Retina (tissue), 1 donor: ENCODE measurements around the gene CTSW.
A peak's percentile ranks its signal among the peaks of the same experiment; 100 is the strongest.
"Not testable (repeated sequence)": the region's sequence is repeated elsewhere in the genome, so short reads cannot be mapped to it uniquely, and the experiment has no call there.

Experiments
- DNase-seq: peaks from one replicate; pipeline ENCODE4 v3.0.0-alpha.2; 2016

Gene CTSW

DNA sequence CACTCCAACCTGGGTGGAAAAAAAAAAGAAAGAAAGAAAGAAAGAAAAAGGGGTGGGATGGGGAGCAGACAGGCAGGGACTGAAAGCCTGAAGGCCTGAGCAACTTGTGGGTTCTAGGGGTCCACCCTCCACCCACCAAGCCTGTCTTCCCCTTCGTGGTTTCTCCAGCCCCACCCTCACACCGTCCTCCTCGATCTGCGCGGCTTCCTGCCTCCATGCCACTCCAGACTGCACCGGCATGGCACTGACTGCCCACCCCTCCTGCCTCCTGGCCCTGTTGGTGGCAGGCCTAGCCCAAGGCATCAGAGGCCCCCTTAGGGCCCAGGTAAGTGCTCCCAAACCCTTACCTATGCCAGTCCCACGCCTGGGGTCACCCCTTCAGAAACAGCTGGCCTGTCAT is at the start of gene CTSW:
CTSW (plus strand) TSS at position 221 of the 400 bp plus-strand sequence; CDS start at position 239, 18 bp downstream.
- no peak for DNase-seq

GRCh38 chr11:65832231-65832630 is 47.4 kb upstream of the CTSW start:
- DNase-seq, result not testable (repeated sequence)

GRCh38 chr11:65833297-65834030 is 46.2 kb upstream of the CTSW start, which contains the start of gene SNX32:
Gene SNX32 (plus strand): TSS chr11:65833963. CDS start chr11:65834066, 103 bp downstream.
- DNase-seq, result peak; percentile 99

DNA sequence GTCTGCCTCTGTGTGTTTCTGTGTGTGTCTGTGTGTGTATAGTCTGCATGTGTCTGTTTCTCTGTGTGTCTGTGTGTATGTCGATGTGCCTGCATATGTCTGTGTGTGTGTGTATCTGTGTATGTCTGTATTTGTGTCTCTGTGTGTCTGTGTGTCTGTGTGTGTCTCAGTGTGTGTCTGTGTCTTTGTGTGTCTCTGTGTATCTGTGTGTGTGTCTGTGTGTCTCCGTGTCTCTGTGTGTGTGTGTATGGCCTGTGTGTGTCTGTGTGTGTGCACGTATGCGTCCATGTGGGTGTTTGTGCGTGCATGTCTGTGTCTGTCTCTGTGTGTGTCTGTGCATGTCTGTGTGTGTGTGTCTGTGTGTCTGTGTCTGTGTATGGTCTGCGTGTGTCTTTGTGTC is 45.4 kb upstream of the CTSW start:
- DNase-seq, result no peak

DNA sequence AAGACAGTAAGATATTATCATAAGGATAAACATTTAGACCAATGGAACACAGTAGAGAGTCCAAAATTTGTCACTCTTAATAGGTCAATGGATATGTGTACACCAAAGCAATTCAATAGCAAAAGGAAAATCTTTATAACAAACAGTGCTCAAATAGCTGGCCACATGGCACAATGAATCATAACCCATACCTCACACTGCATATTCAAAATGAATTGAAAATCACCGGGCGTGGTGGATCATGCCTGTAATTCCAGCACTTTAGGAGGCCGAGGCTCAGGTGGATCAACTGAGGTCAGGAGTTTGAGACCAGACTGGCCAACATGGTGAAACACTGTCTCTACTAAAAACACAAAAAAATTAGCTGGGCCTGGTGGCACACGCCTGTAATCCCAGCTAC is 37.5 kb upstream of the CTSW start:
- DNase-seq, result no peak

DNA sequence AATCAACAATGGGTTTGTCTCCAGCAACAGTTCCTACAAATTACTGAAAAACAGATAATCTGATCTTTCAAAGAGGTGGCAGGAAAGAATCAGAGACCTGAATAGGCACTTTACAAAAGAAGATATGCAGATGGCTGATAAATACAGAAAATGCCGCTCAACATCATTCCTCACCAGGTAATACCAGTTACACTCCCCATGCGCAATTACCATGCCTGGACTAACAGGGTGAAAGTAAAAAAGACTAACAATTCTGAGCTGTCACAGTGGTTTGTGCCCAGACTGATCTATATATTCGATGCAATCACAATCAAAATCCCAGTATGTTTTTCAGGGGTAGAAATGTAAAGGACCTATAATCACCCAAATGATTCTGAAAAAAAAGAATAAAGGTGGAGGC is 35.8 kb upstream of the CTSW start:
- no peak for DNase-seq

- DNase-seq, result no peak
These were observed 35.3 kb upstream of the CTSW start for GRCh38 chr11:65844231-65844872.

DNA sequence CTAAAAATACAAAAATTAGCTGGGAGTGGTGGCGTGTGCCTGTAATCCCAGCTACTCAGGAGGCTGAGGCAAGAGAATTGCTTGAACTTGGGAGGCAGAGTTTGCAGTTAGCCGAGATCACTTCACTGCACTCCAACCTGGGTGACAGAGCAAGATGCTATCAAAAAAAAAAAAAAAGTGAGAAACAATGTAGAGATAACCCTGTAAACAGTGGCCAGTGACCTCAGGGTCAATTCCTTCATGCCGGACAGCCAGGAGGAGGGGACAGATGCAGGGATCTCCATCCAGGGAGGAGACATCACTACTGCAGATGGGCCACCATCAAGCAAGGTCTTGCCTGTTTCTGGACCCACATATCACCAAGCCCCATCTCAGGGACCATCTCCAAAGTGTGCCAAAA is 31.9 kb upstream of the CTSW start:
- no peak for DNase-seq

DNA sequence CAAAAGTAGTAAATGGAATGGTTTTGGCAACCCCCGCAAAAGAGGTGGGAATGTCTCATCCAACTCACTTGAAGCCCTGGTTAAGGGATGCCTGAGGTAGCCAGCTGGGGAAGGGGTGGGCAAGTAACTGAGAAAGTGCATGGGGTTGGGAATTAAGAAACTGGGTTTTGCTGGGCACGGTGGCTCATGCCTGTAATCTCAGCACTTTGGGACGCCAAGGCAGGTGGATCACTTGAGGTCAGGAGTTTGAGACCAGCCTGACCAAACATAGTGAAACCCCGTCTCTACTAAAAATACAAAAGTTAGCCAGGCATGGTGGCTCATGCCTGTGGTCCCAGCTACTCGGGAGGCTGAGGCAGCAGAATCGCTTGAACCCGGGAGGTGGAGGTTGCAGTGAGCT is 30.9 kb upstream of the CTSW start:
- not testable (repeated sequence) for DNase-seq

GRCh38 chr11:65849366-65849765 is 30.3 kb upstream of the CTSW start:
- no peak for DNase-seq

GRCh38 chr11:65849771-65850216 is 29.8 kb upstream of the CTSW start:
- no peak for DNase-seq

GRCh38 chr11:65850217-65851082 is 29.2 kb upstream of the CTSW start:
- DNase-seq, result no peak

GRCh38 chr11:65851083-65851579 is 28.5 kb upstream of the CTSW start:
- DNase-seq, result no peak

DNA sequence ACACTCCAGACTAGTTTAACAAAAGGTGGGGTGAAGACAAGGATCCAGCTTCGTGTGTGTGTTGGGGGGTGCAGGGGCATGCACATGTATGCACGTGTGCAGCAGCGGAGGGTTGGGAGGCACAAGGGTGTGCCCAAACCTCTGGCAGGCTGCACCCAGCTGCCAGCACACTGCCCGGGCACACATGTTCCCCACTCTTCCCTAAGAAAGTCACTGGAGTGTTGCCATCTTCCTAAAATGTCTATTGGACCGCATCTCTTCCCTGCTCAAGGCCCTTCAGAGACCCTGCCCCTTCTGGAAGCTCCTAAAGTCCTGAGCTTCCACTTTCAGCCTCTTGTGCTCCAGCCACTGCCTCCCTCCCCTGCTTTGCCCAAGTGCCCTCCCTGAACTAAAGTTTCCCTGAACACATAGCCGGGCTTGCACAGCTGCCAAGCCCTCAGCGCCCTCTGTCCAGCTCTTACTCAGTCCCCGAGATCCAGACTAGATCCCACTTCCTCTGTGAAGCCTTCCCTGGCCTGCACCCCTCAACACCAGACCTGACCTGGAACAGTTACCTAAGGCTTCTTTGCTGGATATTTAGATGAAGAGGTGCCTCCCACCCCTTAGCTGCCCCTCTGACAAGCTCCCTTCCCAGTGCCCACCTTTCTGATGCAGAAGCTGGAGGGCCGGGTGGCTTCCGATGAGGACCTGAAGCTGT is 27.7 kb upstream of the CTSW start:
- no peak for DNase-seq

DNA sequence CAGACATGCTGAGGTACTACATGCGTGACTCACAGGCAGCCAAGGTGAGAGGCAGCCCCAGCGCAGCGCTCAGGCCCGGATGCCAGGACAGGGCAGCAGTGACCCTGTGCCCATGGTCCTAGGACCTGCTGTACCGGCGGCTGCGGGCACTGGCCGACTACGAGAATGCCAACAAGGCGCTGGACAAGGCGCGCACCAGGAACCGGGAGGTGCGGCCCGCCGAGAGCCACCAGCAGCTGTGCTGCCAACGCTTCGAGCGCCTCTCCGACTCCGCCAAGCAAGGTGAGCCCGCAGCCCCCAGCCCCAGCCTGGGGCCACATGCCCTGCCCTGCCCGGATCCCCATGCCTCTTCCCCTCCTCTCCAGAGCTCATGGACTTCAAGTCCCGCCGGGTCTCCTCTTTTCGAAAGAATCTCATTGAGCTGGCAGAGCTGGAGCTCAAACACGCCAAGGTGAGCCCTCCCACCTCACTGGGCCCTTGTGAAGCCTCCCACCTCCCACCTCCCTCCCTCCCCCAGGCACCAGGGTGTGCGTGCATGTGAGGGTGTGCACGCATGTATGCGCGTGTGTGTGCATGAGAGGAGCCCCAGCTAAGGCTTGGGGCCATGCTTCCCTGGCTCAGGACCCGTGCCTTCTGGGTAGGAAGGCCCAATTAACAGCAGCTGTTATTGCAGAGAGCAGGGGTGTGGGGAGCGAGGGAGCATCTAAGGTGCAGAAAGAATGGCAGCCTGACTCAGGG is 27.0 kb upstream of the CTSW start:
- DNase-seq, result no peak

DNA sequence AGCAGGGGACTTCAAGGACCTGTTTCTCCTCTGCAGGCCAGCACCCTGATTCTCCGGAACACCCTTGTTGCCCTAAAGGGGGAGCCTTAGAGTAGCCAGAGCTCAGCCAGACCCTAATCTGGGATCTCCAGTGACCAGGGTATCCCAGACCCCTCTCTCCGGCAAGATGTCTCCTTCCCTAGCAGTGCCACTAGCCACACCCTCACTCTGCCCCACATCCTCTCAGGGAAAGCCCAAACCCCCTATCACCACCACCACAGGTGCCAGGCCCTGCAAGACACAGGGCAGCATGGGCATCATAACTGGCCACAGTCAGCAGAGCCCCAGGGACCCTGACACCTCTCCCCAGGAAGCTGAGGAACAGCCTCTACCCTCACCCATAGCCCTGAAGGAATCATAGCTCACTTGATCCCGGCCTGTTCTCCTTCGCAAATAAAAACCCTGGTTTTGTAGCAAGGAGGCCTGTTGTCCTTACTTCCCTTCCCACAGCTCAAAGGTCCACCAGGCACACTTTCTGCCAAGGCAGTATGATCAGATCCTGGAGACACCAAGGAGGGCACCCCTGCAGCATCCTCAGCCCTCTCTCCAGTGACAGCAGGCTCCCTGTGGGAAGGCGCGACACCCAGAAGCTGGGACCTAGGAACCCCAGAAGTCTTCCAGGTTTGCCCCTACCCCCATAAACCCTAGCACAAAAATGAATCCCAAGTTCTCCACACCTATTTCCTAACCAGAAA is 26.2 kb upstream of the CTSW start:
- DNase-seq, result no peak

- DNase-seq, result no peak
These were observed 25.5 kb upstream of the CTSW start for GRCh38 chr11:65854161-65854592.

GRCh38 chr11:65854852-65855837 is 24.5 kb upstream of the CTSW start:
- DNase-seq, result no peak

- DNase-seq, result no peak
These were observed 23.7 kb upstream of the CTSW start for GRCh38 chr11:65855927-65856363.
